Measurements from ENCODE around the gene EMILIN3.

Gene EMILIN3

GRCh38 chr20:41391587-41392001 is 25.0 kb upstream of the EMILIN3 start:
- no peak for DNase-seq

- no peak for DNase-seq
Measured at GRCh38 chr20:41390889-41391288, 24.3 kb upstream of the EMILIN3 start.

DNA sequence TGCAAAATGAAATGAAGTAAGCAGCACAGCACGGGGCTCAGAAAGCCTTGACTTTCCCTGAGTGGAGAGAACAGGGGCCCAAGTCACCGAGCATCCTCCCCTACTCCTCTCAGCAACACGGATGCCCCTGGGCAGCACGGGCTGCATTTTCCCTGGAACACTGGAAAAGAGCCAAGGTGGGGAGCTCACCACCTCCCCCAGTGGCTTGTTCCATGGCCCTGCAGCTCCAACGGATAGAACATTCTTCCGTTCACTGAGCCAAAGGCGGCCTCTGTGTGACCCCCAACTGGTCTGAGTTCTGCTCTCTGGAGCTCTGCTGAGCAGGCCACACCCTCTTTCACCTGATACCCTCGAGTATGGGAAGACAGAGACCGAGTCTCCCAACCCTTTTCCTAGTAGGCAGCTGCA is 20.8 kb upstream of the EMILIN3 start:
- no peak for DNase-seq

DNA sequence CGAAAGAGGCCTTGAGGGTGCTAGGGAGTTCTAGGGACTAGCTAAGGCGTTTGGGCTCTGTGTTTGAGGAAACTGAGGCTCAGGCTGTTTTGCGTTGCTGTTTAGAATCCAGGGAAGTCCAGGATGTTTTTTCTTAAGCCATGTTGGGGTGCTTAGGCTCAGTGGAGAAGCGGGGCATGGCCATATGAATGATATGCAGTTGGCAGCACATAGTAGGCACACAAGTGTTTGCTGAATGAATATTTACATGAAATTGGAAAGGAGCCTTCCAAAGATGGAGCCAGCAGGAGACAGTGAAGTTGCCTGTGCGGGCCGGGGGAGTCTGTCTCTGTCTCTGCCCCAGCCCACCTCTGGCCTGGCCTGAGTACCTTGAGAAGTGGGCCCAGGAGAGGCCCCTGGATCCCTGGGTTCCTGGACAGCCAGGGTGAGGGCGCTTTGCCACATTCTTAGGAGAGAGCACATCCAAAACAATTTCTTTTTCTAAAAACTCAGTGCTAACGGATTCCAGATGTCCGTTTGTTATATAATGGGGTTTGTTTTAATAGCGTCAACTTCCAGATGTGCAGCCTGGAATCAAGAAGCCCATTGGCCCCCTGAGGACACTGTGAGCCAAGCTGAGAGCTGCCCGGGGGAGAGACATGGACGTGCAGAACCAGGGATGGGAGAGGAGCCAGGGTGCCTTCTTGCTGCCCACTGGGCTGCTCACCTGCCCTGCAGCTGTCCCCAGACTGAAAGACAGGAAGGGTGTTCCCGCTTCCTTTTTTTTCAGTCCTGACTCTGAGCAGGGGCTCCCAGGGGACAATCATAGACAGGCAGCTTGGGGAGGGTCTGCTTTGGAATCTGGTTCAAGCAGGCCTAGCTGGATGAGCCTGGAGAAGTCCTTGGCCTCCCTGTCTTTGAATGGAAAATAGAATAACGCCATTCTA is 20.1 kb upstream of the EMILIN3 start:
- no peak for DNase-seq

- DNase-seq: no peak
Measured at GRCh38 chr20:41382791-41383305, 16.2 kb upstream of the EMILIN3 start.

DNA sequence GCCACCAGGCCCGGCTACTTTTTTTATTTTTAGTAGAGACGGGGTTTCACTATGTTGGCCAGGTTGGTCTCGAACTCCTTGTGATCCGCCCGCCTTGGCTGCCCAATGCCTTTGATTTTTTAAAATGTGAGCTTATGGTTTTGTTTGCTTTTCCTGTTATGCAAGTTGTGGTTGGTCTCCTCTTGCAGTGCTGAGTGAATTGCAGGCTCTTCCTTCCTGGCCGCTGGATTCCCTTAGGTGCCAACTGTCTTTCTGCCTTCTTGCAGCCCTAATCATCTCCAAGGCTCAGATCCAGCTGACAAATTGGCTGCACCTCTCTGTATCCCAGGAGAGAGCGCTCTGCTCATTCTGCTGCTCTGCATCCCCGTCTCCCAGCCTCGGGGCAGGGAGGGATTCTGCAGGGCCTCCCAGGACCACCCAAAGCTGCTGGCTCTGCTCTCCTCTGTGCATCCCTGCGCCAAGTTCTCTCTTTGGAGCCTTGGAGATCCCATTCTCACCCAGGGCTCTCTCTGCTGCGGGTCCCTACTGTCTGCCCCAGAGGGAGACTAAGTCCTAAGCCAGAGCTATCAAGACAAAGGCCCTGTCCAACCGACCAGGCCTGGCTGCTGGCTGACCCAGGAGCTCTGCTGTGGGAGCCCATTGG is 14.1 kb upstream of the EMILIN3 start:
- DNase-seq: no peak

DNA sequence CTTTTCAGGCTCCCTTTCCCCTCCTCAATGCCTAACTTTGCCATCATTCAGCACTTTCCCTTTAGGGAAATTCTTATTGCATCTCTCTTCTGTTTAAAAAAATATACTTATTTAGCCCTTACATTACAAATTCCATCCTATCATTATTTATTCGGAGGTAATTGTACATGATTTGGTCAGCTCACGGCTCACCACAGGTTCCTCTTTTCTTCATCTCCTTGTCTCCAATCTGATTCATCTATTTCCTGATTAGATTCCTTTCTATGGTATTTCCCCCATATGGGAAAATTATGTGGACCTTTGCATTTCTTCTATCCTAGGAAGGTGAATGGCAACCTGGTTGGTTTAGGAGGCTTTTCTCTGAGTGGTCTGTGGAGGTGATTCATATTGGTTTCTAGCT is 12.9 kb upstream of the EMILIN3 start:
- no peak for DNase-seq

- no peak for DNase-seq
Measured at GRCh38 chr20:41377275-41377674, 10.7 kb upstream of the EMILIN3 start.

DNA sequence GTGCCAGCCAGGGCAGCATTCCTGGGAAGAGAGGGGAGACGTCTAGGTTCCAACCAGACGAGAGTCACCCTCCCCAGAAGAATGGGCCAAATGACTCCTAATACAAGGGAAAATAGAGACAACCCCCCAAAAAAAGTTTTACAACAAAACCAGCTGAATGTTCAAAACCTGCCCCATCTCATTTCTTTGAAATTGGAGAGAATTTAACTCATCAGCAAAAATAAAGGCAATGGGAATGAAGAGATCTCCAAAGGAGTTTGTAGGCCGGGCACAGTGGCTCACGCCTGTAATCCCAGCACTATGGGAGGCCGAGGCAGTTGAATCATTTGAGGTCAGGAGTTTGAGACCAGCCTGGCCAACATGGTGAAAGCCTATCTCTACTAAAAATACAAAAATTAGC is 9.7 kb upstream of the EMILIN3 start:
- no peak for DNase-seq

DNA sequence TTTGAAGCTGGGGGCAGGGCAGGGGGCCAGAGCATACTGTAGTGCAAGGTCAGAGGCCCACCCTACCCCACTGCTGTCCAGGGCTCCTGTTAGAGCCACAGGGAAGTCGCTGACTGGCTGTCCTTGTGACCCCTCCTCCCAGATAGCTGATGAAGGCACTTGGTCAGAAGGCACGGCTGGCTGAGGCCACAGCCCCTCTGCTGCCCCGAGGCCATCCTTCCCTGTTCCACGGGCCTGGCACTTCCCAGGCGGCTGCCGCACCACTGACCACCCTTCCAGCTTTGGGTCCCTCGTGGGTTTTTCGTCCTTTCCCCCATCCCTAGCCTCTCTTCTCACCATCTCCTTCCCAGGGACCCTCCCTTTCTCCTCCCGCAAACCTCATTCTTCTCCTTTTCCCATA is 9.2 kb upstream of the EMILIN3 start:
- DNase-seq: no peak

DNA sequence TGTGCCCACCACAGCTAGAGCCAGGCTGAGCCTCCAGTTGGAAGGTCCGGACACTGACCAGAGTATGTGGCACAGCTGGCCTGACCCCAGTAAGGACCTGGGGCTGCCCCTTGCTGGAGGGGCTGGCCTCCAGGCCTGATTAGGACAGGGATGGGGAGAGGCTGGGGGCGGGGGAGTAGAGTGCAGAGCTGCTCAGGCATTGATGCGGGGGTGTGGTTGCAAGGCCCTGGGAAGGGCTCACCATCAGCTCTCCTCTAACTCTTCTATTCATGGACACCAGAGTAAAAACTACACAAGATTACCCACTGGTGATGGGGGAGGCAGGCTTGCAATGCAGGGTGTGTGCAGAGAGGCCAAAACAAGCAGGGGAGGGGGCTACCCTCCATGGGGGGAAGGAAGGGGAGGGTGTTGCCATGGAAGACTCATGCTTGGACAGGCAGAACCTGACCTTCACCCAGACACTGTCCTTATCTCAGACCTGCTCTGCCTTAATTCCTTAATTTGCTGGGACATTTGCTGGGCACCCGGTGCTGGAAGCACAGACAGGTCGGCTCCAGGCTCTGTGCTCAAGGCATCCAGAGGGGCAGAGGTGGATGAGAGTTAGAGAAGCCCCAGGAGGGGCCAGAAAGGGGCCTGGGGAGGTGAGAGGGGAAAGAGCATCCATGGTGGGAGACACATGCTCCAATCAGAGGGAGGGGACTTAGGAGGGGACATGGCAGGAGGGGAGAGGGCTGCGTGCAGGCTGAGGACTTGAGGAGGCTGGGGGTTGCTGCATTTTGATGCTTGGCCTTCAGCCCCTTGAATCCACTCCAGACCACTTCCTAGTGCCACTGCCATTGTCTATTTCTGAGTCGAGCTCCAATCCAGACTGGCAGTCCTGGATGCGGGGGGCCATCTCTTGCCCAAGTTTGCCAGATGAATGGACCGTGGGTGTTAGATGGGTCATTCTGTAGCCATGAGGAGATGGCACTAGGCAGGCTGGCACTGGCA is 7.6 kb upstream of the EMILIN3 start:
- DNase-seq: no peak

DNA sequence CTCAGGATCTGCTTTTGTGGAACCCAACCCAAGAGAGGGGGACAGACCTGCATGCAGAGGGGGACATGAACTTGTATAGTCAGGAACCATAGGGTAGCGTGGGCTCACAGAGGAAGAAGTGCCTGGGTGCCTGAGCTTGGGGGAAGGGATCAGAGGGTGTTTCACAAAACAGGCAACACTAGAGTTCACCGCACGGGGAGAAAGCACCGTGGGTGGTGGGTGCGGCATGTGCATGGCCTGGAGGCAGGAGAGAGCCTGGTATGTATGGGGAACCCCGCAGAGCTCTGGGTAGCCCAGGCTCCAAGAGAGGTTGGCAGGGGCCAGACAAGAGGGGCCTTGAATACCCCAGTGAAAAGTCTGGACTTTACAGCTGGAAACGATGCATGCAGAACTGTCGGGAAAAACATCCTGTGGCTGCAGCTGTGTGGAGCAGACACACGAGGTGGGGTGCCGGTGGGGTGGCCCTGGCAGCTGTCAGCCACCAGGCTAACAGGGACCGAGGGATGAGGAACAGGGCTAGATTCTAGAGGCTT is 6.7 kb upstream of the EMILIN3 start:
- DNase-seq: no peak

DNA sequence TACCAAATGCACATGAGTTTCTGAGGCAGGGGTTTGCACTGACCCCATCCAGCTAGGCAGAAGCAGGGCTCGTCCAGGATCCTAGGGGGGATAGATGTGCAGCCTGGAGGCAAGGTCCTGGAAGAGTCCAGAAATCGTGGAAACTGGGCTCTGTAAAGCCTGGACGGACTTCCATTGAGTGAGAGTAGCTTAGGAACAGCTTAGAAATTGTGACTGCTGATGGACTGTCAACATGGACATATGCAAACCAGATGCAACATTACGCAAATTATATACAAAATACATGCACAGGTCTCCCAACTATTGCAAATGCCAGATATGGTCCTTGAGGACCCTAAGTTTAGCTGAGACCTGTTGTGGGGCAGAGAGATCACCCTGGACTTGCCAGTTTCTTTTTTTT is 4.8 kb upstream of the EMILIN3 start:
- DNase-seq: no peak

DNA sequence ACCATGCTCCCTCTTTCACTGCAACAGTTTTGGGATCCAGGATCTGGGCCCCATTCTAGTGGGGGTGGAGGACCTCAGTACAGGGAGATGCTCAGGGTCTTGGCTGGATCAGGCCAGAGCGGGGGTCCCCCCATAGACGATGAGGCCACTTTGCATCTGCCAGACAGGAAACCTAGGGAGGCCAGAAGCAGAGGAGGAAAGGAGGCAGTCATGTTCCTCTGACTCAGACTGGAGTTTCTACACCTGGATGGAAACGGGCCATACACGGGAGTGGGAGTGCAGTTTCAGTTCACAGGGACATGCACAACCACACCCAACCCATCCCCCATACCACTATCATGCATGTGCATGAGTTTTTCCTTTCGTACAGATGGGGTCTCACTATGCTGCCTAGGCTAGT is 3.6 kb upstream of the EMILIN3 start:
- no peak for DNase-seq

GRCh38 chr20:41369673-41370072 is 3.1 kb upstream of the EMILIN3 start:
- no peak for DNase-seq

GRCh38 chr20:41367956-41368355 is 1.3 kb upstream of the EMILIN3 start:
- DNase-seq: no peak

DNA sequence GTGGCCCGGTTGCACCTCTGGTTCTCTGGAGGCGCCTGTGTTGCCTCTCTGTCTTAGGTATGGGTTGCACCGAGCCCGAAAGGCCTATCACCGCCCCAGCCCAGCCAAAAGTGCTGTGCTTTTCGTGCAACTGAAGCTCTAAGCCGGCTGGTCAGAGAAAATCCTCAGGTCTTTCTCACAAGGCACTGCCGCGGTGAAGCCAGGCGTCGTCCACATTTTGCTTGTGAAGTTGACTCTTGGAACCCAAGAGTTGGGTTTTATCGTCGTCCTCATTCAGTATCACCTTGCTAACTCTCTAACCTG is 726 bp upstream of the EMILIN3 start:
- no peak for DNase-seq

- no peak for DNase-seq
Measured at GRCh38 chr20:41365777-41366545, 657 bp downstream of the EMILIN3 start.

GRCh38 chr20:41364967-41365765 is 1.5 kb downstream of the EMILIN3 start:
- DNase-seq: no peak

GRCh38 chr20:41364236-41364855 is 2.3 kb downstream of the EMILIN3 start:
- DNase-seq: no peak

DNA sequence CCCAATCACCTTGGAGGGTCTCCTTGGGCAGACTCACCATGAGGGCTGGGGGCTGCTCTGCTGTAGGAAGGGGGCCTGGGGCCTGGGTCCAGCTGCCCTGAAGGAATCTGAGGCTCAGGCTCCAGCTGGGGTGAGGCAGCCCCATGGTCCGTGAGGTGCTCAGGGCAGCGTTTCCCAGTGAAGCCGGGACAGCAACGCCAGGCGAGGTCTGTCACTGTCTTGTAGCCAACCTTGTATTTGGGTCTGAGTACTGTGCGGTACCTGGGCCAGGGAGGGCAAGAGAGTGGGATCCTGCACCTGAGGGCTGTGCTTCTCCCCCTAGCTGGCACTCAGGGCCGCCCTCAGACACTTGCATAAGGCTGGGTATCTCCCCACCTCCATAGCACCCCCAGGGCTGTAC is 3.0 kb downstream of the EMILIN3 start:
- no peak for DNase-seq

Data from NCI-H1436 (cell line).